Keratinocyte (primary cell): ENCODE results near the gene BMS1. TPM values are rescaled to one million over a fixed set of nuclear protein-coding genes. Genes with fewer than 3 reads are reported as not detected.

Experiments
- DNase-seq: peaks from one replicate; pipeline ENCODE4 v3.0.0-alpha.2; 2011; ENCODE audit warnings: low read depth, missing footprints, low spot score
- FAIRE-seq: peaks from 2 replicates; lab custom pipeline; 2011; peaks lifted over from hg19 to GRCh38; lab: Jason Lieb, UNC
- H2AFZ ChIP-seq: 2 replicates; pipeline ENCODE4 v1.6.0; 2012; ENCODE audit warnings: low read length, control low read depth, inconsistent platforms; ENCODE audit not compliant: control insufficient read depth
- H3K27ac ChIP-seq: 2 replicates; pipeline ENCODE4 v1.5.1; 2011; ENCODE audit warnings: low read length; ENCODE audit not compliant: control insufficient read depth, insufficient read depth
- H3K27me3 ChIP-seq: 3 replicates; pipeline ENCODE4 v1.6.0; 2011; ENCODE audit warnings: low read length; ENCODE audit not compliant: control insufficient read depth, insufficient read depth; ENCODE audit errors: extremely low read depth
- H3K36me3 ChIP-seq, 2 experiments: 2 replicates in 1 of 2; 3 replicates in 1 of 2; pipeline ENCODE4 v1.5.1; 2011; ENCODE audit warnings: low read length in 2 of 2, mild to moderate bottlenecking in 1 of 2; ENCODE audit not compliant: control insufficient read depth in 2 of 2, insufficient read depth in 2 of 2; ENCODE audit errors: extremely low read depth in 1 of 2
- H3K4me1 ChIP-seq: 3 replicates; pipeline ENCODE4 v1.5.1; 2011; ENCODE audit warnings: low read length; ENCODE audit not compliant: control insufficient read depth, insufficient read depth; ENCODE audit errors: extremely low read depth
- H3K4me2 ChIP-seq: 3 replicates; pipeline ENCODE4 v1.6.0; 2011; ENCODE audit warnings: low read depth, low read length; ENCODE audit not compliant: control insufficient read depth, insufficient read depth; ENCODE audit errors: extremely low read depth
- H3K4me3 ChIP-seq, 3 experiments: fragments of 200-600 bp in 1 of 3; sonication (generic) in 1 of 3; 2 replicates in 2 of 3; 3 replicates in 1 of 3; pipeline ENCODE4 v1.5.1; 2011 to 2016; ENCODE audit warnings: low read length in 3 of 3, mild to moderate bottlenecking in 3 of 3, control low read depth in 2 of 3, inconsistent platforms in 1 of 3, low read depth in 1 of 3, mixed read lengths in 1 of 3, mixed run types in 1 of 3, moderate library complexity in 1 of 3; ENCODE audit not compliant: control insufficient read depth in 2 of 3, insufficient read depth in 2 of 3; ENCODE audit errors: extremely low read depth in 1 of 3
- H3K79me2 ChIP-seq: 2 replicates; pipeline ENCODE4 v1.6.0; 2012; ENCODE audit warnings: low read length; ENCODE audit not compliant: control insufficient read depth, insufficient read depth
- H3K9ac ChIP-seq: 3 replicates; pipeline ENCODE4 v1.6.0; 2011; ENCODE audit warnings: low read length; ENCODE audit not compliant: control insufficient read depth, insufficient read depth; ENCODE audit errors: extremely low read depth
- H3K9me1 ChIP-seq: 3 replicates; pipeline ENCODE4 v1.6.0; 2011; ENCODE audit warnings: low read length; ENCODE audit not compliant: control insufficient read depth, insufficient read depth; ENCODE audit errors: extremely low read depth
- H3K9me3 ChIP-seq: 2 replicates; pipeline ENCODE4 v1.5.1; 2012; ENCODE audit warnings: low read depth, low read length; ENCODE audit not compliant: control insufficient read depth
- H4K20me1 ChIP-seq: 3 replicates; pipeline ENCODE4 v1.6.0; 2011; ENCODE audit warnings: low read length; ENCODE audit not compliant: control insufficient read depth, insufficient read depth; ENCODE audit errors: extremely low read depth
- CTCF ChIP-seq, 3 experiments: IDR thresholded peaks in 1 of 3; conservative IDR thresholded peaks in 1 of 3; optimal IDR thresholded peaks in 1 of 3; 2 replicates in 2 of 3; 3 replicates in 1 of 3; pipeline versions ENCODE3 to v1.5.1; 2011; ENCODE audit warnings: low read length in 3 of 3, mild to moderate bottlenecking in 3 of 3, moderate library complexity in 2 of 3, control low read depth in 1 of 3, inconsistent platforms in 1 of 3; ENCODE audit not compliant: insufficient read depth in 2 of 3; ENCODE audit errors: extremely low read depth in 1 of 3
- EZH2 ChIP-seq: IDR thresholded peaks from one replicate; pipeline ENCODE4 v1.6.1; 2012; ENCODE audit warnings: inconsistent platforms, mild to moderate bottlenecking, low read length, moderate library complexity
- dilution Hi-C: fragments of 300-500 bp; cut with MboI; formaldehyde crosslinking; loops from one replicate; pipeline ENCODE4 v1.7.0; 2020; ENCODE audit warnings: low sequenced_read_pairs; ENCODE audit not compliant: extremely low pct_ligation_motif_present
- polyA plus RNA-seq, 5 experiments: library from polyadenylated mRNA; depleted of rRNA in 3 of 5; stranded (reverse) in 3 of 5; stranded (forward) in 1 of 5; unstranded in 1 of 5; fragments of >200 nt; gene quantifications; 1 replicate in 1 of 5; 2 replicates in 3 of 5; 3 replicates in 1 of 5; pipeline versions ENCODE4 v1.2.1 to v1.2.3, GENCODE V29; 2011 to 2012; ENCODE audit warnings: missing spikeins in 2 of 5, low read depth in 1 of 5, low replicate concordance in 1 of 5

Gene BMS1
- polyA plus RNA-seq, 1 donor (not counting 4 experiments of a cell fraction or from before 2014, with no cell fraction given): 11.4 TPM

- H3K9me3 ChIP-seq: peaks cover 3% of the 10 kb centered on the region
- TF ChIP-seq EZH2: no peak
- no peak for TF ChIP-seq CTCF (optimal IDR thresholded peaks at IDR 0.05 in 1 of 3, IDR thresholded peaks at IDR 0.05 in 1 of 3, conservative IDR thresholded peaks at IDR 0.05 in 1 of 3; ENCODE audit: extremely low read depth in 1 of 3, insufficient read depth in 2 of 3, low read length in 3 of 3)
- no peaks in the 10 kb centered on the region for H3K36me3 ChIP-seq
- dilution Hi-C loops: no loop called here
- no peaks in the 10 kb centered on the region for H3K79me2 ChIP-seq
- no peak overlapping the region for H3K27ac ChIP-seq
- DNase-seq (no peak), FAIRE-seq (no peak)
- H3K4me1 ChIP-seq: no peaks in the 10 kb centered on the region
- no peak overlapping the region for H3K4me3 ChIP-seq
- no peak overlapping the region for H3K9ac ChIP-seq
- H2AFZ ChIP-seq: no peak overlapping the region
- H3K27me3 ChIP-seq: no peaks in the 10 kb centered on the region
- H4K20me1 ChIP-seq: no peaks in the 10 kb centered on the region
- no peak overlapping the region for H3K4me2 ChIP-seq
- H3K9me1 ChIP-seq: no peaks in the 10 kb centered on the region
Observed at GRCh38 chr10:42879380-42880254, 97.0 kb downstream of the BMS1 start.

GRCh38 chr10:42880255-42880620 lies 97.6 kb downstream of the BMS1 start:
- Histone ChIP-seq H3K4me3 (no peak overlapping the region), H3K9ac (no peak overlapping the region), H3K9me3 (peaks cover 3% of the 10 kb centered on the region), H3K27ac (no peak overlapping the region), H3K27me3 (no peaks in the 10 kb centered on the region), H3K36me3 (no peaks in the 10 kb centered on the region), H3K79me2 (no peaks in the 10 kb centered on the region), H3K9me1 (no peaks in the 10 kb centered on the region), H4K20me1 (no peaks in the 10 kb centered on the region), H2AFZ (no peak overlapping the region), H3K4me1 (no peaks in the 10 kb centered on the region), H3K4me2 (no peak overlapping the region)
- dilution Hi-C loops: no loop called here
- FAIRE-seq (no peak), DNase-seq (no peak)
- no peak for TF ChIP-seq EZH2
- TF ChIP-seq CTCF (optimal IDR thresholded peaks at IDR 0.05 in 1 of 3, IDR thresholded peaks at IDR 0.05 in 1 of 3, conservative IDR thresholded peaks at IDR 0.05 in 1 of 3; ENCODE audit: extremely low read depth in 1 of 3, insufficient read depth in 2 of 3, low read length in 3 of 3): no peak
